ENCODE measurements around the gene GNAZ. TPM values are rescaled to one million over a fixed set of nuclear protein-coding genes. Genes with fewer than 3 reads are reported as not detected.

GNAZ gene
- total RNA-seq, 1 donor from 2014 or later: 2.9 TPM

DNA sequence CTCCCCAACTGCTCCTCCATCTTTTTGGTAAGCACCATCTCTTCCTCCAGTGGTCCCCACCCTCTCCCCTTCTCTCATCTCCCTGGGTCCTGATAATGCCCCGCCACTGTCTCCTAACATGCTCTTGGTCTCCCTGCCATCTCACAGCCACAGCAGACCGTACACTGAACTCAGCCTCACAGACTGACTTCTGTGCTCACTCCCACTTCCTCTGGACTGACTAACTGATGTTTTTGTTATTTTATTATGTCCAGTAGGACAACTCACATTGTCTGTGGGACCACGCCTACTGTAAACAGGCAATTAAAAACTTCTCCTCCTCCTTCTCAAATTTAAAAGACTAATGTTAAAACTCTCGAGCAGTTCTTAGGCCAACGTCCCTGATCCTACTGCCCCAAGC lies 2.6 kb upstream of the GNAZ start:
- Histone ChIP-seq H3K4me1 (peaks cover 36% of the 10 kb centered on the region), H3K36me3 (no peaks in the 10 kb centered on the region), H3K9me3 (replicated peaks) (no peaks in the 10 kb centered on the region), H3K27ac (replicated peaks) (peak overlapping the region; percentile 38), H3K27me3 (ENCODE audit: low read depth) (no peaks in the 10 kb centered on the region), H3K4me3 (no peak overlapping the region)
- intact Hi-C loops (cut with micrococcal nuclease): no loop called here
- TF ChIP-seq CTCF (IDR thresholded peaks at IDR 0.05; ENCODE audit: borderline replicate concordance): no peak
- no peak for DNase-seq

GRCh38 chr22:23068096-23068831 lies 2.1 kb upstream of the GNAZ start:
- no peak for DNase-seq
- no peaks in the 10 kb centered on the region for H3K9me3 ChIP-seq (replicated peaks)
- no peaks in the 10 kb centered on the region for H3K36me3 ChIP-seq
- intact Hi-C loops (cut with micrococcal nuclease): no loop called here
- no peaks in the 10 kb centered on the region for H3K27me3 ChIP-seq (ENCODE audit: low read depth)
- TF ChIP-seq CTCF (IDR thresholded peaks at IDR 0.05; ENCODE audit: borderline replicate concordance): no peak
- peaks cover 36% of the 10 kb centered on the region for H3K4me1 ChIP-seq
- no peak overlapping the region for H3K4me3 ChIP-seq
- peak overlapping the region; percentile 38 for H3K27ac ChIP-seq (replicated peaks)

DNA sequence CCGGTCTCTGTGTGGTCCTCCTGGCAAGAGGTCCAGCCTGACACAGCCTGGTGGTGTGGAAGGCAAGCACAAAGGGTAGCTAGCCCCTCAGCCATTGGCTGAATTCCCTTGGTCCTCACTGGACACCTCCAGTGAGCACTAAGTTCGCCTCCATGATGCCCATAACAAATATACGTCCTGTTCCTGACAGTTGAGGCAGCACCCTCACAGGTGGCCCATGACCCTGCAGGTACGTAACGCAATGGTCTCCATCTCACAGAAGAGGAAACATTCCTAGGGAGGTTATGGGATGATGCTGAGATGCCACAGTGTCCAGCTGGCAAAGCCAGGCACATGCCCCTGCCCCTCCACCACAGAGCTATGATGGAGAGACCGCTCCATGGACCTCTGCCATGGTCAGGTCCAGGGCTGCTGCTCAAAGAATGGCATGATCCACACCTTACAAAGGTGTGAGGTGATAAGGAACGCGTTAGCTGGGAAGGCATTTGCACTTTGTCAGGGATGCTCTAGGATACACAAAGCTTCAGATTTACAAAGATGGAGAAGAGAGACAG lies 1.4 kb upstream of the GNAZ start:
- Histone ChIP-seq H3K4me1 (peaks cover 36% of the 10 kb centered on the region), H3K9me3 (replicated peaks) (no peaks in the 10 kb centered on the region), H3K36me3 (no peaks in the 10 kb centered on the region), H3K27me3 (ENCODE audit: low read depth) (no peaks in the 10 kb centered on the region), H3K4me3 (no peak overlapping the region), H3K27ac (replicated peaks) (no peak overlapping the region)
- intact Hi-C loops (cut with micrococcal nuclease): no loop called here
- no peak for TF ChIP-seq CTCF (IDR thresholded peaks at IDR 0.05; ENCODE audit: borderline replicate concordance)
- DNase-seq: no peak

DNA sequence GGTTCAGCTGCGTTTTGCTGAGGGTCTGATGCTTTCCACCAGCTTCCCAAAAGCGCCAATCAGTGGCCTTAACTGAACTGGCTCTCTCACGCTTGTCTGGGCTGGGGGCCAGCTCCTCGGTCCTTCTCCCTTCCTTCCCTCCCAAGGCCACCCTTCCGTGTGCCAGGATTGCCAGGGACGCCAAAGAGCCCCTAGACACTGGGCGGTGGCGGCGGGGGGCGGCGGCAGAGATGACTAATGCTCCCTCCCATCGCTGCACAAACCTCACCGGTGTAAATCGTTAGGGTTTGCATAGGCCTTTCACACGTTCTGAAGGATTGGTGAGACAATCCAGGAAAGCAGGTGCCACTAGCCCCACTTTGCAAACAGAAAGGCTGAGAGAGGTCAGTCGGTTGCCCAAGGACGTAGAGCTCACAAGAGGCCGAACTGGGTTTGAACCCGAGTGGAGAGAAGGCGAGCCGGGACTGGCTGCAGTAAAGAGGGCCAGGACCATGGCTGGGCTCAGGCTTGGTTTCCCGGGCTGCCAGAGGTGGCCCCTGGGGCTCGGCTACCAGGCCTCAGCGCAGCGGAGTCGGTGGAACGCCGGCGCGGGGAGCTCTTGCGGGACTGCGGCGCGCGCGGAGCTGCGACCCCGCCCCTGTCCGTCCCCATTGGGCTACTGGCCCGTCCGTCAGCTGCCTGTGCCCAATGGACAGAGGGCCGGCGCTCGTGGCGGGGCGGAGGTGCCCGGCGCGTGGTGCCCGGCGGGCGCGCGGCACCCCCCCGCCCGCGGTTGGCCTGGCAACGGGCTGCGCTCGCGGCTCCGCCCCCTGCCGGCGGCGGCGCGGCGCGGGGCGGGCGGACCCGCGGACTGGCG lies 589 bp upstream of the GNAZ start:
- no peaks in the 10 kb centered on the region for H3K9me3 ChIP-seq (replicated peaks)
- no peaks in the 10 kb centered on the region for H3K36me3 ChIP-seq
- peak; percentile 94 for DNase-seq
- no peaks in the 10 kb centered on the region for H3K27me3 ChIP-seq (ENCODE audit: low read depth)
- no peak for TF ChIP-seq CTCF (IDR thresholded peaks at IDR 0.05; ENCODE audit: borderline replicate concordance)
- peak overlapping the region; percentile 50 for H3K27ac ChIP-seq (replicated peaks)
- peak overlapping the region; percentile 73 for H3K4me3 ChIP-seq
- intact Hi-C loops (cut with micrococcal nuclease): no loop called here
- peaks cover 36% of the 10 kb centered on the region for H3K4me1 ChIP-seq

- intact Hi-C loops (cut with micrococcal nuclease): no loop called here
- no peaks in the 10 kb centered on the region for H3K27me3 ChIP-seq (ENCODE audit: low read depth)
- H3K27ac ChIP-seq (replicated peaks): no peak overlapping the region
- H3K9me3 ChIP-seq (replicated peaks): no peaks in the 10 kb centered on the region
- H3K4me1 ChIP-seq: peaks cover 36% of the 10 kb centered on the region
- no peaks in the 10 kb centered on the region for H3K36me3 ChIP-seq
- peak; percentile 13 for DNase-seq
- TF ChIP-seq CTCF (IDR thresholded peaks at IDR 0.05; ENCODE audit: borderline replicate concordance): no peak
- peak overlapping the region; percentile 73 for H3K4me3 ChIP-seq
These were observed 1.1 kb downstream of the GNAZ start for GRCh38 chr22:23071230-23072076.
